ENCODE measurements around the gene DUSP2.

Gene DUSP2

DNA sequence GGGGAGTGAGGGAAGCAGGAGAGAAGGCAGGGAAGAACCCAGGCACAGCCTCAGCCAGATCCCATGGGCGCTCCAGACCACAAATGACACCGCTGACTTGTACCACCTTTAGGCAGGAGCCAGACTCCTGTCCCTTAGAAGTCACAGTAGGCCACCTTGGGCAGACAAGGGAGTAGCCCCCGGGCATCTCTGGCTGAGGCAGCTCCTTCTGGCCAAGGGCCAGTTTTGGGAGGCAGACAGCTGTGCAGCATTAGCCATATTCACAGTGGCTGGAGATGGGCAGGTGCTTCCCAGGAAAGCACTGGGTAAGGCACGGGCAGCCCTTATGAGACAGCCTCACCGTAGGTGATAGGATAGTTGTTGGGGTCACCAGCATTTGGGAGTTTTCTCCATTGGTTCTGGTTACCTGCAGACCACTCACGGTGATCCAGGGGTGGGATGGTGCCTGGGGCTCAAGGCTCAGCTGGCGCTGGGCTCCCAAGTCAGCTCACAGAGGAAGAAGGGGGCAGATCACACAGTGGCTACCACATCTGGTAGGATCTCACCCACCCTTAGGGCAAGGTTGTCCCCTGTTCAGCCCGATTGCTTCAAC lies 9.0 kb downstream of the DUSP2 start:
- TF ChIP-seq, protein P1, sequence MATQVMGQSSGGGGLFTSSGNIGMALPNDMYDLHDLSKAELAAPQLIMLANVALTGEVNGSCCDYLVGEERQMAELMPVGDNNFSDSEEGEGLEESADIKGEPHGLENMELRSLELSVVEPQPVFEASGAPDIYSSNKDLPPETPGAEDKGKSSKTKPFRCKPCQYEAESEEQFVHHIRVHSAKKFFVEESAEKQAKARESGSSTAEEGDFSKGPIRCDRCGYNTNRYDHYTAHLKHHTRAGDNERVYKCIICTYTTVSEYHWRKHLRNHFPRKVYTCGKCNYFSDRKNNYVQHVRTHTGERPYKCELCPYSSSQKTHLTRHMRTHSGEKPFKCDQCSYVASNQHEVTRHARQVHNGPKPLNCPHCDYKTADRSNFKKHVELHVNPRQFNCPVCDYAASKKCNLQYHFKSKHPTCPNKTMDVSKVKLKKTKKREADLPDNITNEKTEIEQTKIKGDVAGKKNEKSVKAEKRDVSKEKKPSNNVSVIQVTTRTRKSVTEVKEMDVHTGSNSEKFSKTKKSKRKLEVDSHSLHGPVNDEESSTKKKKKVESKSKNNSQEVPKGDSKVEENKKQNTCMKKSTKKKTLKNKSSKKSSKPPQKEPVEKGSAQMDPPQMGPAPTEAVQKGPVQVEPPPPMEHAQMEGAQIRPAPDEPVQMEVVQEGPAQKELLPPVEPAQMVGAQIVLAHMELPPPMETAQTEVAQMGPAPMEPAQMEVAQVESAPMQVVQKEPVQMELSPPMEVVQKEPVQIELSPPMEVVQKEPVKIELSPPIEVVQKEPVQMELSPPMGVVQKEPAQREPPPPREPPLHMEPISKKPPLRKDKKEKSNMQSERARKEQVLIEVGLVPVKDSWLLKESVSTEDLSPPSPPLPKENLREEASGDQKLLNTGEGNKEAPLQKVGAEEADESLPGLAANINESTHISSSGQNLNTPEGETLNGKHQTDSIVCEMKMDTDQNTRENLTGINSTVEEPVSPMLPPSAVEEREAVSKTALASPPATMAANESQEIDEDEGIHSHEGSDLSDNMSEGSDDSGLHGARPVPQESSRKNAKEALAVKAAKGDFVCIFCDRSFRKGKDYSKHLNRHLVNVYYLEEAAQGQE (IDR thresholded peaks at IDR 0.05; ENCODE audit: insufficient read depth in 1 of 2, low read depth in 2 of 2, low read length in 2 of 2): no peak
- TF ChIP-seq SIN3A (IDR thresholded peaks at IDR 0.05; ENCODE audit: borderline replicate concordance, insufficient read depth, low read length): no peak
- TF ChIP-seq FOXP2 (optimal IDR thresholded peaks at IDR 0.05; ENCODE audit: borderline replicate concordance, extremely low read depth, extremely low read length, insufficient read depth): no peak
- TF ChIP-seq TAF1 (IDR thresholded peaks at IDR 0.05; ENCODE audit: borderline replicate concordance, insufficient read depth, low read length): no peak
- no peak for TF ChIP-seq POLR2AphosphoS5 (IDR thresholded peaks at IDR 0.05; ENCODE audit: low read depth, low read length)

DNA sequence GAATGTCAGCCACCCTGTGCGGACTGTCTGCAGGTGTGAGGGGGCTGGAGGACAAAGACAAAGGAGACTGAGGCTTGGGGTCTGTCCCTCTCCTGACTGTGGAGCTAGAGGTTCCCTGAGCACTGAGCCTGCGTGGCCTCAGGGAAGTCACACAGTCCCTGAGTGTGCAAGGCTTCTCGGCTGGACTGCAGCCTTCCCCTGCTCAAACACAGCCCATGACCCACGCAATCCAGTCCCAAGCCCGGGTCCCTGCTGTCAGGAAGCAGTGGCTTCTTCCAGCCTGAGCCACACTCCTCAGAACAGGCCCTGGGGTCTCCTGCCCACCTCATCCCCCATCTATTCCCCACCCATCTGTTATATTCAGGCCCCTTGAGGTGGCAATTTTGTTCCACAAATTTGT lies 9.6 kb downstream of the DUSP2 start:
- TF ChIP-seq POLR2AphosphoS5 (IDR thresholded peaks at IDR 0.05; ENCODE audit: low read depth, low read length): no peak
- no peak for TF ChIP-seq FOXP2 (optimal IDR thresholded peaks at IDR 0.05; ENCODE audit: borderline replicate concordance, extremely low read depth, extremely low read length, insufficient read depth)
- no peak for TF ChIP-seq TAF1 (IDR thresholded peaks at IDR 0.05; ENCODE audit: borderline replicate concordance, insufficient read depth, low read length)
- TF ChIP-seq SIN3A (IDR thresholded peaks at IDR 0.05; ENCODE audit: borderline replicate concordance, insufficient read depth, low read length): no peak
- TF ChIP-seq, protein P1 (IDR thresholded peaks at IDR 0.05; ENCODE audit: insufficient read depth in 1 of 2, low read depth in 2 of 2, low read length in 2 of 2): no peak

DNA sequence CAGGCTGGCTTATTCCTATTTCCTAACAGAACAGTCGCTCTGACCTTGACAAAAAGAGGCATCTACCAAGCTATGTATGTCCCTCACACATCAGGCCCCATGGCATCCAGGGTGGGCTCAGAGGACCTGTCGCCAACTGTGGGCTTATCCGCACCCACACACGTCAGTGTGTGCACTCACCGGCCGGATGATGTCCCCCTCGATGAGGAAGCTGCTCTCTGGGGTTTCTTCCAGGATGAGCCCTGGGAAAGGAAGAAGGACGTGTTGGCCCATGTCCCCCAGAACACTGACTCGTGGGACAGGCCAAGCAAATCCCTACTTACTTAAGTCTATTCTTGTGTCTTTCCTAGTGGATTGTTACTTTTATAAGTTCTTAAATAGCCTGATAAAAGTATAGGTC lies 10.1 kb downstream of the DUSP2 start:
- TF ChIP-seq TAF1 (IDR thresholded peaks at IDR 0.05; ENCODE audit: borderline replicate concordance, insufficient read depth, low read length) (no peak), POLR2AphosphoS5 (IDR thresholded peaks at IDR 0.05; ENCODE audit: low read depth, low read length) (no peak), FOXP2 (optimal IDR thresholded peaks at IDR 0.05; ENCODE audit: borderline replicate concordance, extremely low read depth, extremely low read length, insufficient read depth) (no peak), SIN3A (IDR thresholded peaks at IDR 0.05; ENCODE audit: borderline replicate concordance, insufficient read depth, low read length) (no peak)
- TF ChIP-seq, protein P1 (IDR thresholded peaks at IDR 0.05; ENCODE audit: insufficient read depth in 1 of 2, low read depth in 2 of 2, low read length in 2 of 2): no peak

DNA sequence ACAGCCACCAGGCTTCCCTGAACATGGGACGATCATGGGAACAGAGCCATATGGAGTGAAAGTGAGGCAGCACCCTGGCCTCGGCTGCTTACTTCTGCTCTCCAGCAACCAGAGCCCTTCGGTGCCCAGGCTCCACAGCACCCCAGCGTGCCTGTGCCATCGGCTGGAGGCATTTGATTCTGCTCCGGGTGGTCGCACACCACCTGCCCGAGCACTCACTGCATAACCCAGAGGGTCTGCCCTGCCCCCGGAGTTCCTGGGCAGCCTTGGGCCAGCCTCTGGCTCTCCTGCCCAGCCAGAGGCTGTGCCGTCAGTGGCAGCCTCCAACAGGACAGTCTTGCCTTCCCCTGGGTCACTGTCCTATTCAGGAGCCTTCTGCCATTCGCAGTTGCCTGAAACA lies 10.8 kb downstream of the DUSP2 start:
- no peak for TF ChIP-seq POLR2AphosphoS5 (IDR thresholded peaks at IDR 0.05; ENCODE audit: low read depth, low read length)
- TF ChIP-seq FOXP2 (optimal IDR thresholded peaks at IDR 0.05; ENCODE audit: borderline replicate concordance, extremely low read depth, extremely low read length, insufficient read depth): no peak
- no peak for TF ChIP-seq SIN3A (IDR thresholded peaks at IDR 0.05; ENCODE audit: borderline replicate concordance, insufficient read depth, low read length)
- TF ChIP-seq TAF1 (IDR thresholded peaks at IDR 0.05; ENCODE audit: borderline replicate concordance, insufficient read depth, low read length): no peak

DNA sequence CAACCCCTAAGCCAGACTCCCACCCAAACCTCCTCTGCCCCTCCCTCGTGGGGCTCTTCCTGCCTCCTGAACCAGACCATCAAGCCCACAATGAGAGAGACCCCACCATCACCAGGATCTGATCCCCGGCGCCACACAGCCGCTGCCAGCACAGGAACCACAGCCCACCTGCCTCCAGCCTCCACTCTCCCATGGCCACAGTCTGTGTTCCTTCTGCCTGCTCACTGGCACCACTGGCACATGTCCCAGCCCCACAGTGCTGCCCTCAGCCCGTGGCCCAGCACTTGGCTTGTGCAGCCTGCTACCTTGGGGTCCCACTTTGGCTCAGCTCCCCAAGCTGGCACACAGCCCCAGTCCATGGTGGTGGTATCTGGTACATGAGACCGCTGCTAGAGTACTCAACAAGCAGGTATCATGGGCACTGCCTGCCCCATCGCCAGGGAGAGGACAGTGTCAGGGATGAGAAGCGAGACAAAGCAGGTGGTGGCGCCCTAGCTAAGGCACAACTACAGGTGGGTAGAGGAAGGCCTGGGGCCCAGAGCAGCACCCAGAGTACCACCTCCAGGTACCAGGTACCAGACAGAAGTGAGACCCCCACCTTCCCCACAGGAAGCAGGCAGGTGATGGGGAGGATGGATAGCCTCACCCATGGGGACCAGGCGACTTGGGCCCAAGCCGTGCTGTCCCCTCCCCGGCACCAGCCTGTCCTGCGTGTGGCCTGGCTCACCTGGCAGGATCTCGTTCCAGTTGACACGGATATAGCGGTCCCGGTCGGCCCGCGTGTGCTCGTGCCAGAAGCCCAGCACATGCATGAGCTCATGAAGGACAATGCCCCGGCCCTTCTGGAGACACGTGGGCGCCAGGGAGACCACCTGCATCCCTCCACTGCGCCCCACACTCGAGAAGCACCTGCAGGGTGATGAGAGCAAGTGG lies 13.2 kb downstream of the DUSP2 start:
- TF ChIP-seq, protein P1 (IDR thresholded peaks at IDR 0.05; ENCODE audit: insufficient read depth in 1 of 2, low read depth in 2 of 2, low read length in 2 of 2): no peak
